ENCODE data around the gene THAP12. TPM values are rescaled to one million over a fixed set of nuclear protein-coding genes. Genes with fewer than 3 reads are reported as not detected.
"Not testable (repeated sequence)": the region's sequence is repeated elsewhere in the genome, so short reads cannot be mapped to it uniquely, and the experiment has no call there.

Gene THAP12
- polyA plus RNA-seq, 4 donors, result 71.4 to 92.6 (median 82.2) TPM

DNA sequence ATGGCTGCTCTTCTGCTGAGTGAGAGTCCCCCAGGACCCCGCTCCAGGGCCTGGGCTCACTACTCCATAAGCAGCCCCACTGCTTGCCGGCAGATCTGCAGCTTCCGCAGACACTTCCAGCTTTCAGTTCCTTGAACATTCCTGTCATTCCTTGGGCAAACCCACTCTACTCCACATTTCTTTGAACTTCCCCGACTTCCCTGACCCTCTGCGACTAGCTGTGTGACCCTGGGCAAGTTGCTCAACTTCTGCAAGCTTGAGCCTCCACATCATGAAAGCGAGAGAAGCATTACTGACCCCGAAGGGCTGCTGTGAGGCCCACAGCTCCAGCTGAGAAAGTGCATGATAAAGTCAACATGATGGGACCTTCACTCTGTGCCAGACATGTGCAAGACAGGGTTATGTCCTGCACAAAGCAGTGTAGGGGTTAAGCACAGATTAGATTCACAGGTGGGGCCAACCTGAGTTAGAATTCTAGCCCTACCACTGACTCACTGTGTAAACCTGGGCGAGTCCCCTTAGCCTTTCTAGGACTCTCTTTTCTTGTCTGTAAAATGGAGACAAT is 51.8 kb downstream of the THAP12 start:
- no peak for DNase-seq (ENCODE audit: low read depth in 4 of 4, low spot score in 2 of 4)

DNA sequence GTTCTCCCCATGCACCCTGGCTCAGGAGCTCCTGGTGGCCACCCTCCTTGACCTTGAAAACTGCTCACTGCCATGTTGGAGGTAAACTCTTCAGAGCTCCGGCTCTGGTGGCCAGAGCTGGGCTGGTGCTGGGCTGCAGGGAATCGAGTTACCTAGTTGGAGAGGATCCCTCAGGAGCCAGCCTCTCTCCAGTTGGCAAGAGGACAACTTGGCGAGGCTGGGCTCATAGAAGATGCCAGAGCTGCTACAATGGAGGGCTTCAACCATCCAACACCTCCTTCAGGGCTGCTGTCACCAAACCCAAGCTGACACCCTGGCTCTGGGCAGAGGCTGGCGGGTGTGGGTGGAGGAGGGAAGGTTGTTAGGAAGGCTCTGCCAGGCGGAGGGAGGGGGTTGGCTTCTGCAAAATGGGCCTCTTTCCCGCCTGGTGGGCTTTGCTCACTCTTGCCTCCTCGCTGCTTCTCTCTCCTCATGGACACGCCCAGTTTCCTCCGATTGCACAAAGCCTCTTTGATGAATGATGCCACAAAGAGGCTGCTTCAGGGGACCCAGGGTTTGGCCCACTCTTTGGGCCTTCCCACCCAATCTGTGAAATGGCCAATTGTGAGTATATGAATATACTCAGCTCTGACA is 53.1 kb downstream of the THAP12 start:
- DNase-seq (ENCODE audit: low read depth in 4 of 4, low spot score in 2 of 4), result no peak

DNA sequence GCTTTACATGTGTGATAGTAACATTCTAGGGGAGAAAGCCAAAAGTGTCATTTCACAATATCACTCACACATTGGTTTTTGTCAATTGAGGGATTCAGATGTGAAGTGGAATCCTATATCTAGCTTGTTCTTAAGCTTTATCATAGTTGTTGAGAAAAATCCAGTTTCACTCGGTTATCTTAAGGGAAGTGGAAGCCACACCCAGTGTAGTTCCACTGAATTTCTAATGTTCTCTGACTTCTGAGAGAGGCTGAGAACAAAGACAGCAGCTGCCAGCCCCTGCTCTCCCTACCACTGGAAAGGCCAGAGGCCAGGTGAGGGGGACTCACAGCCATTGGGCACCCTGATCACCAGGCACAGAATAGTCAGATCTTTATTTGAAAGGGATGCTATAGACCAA is 53.7 kb downstream of the THAP12 start:
- no peak for DNase-seq (ENCODE audit: low read depth in 4 of 4, low spot score in 2 of 4)

DNA sequence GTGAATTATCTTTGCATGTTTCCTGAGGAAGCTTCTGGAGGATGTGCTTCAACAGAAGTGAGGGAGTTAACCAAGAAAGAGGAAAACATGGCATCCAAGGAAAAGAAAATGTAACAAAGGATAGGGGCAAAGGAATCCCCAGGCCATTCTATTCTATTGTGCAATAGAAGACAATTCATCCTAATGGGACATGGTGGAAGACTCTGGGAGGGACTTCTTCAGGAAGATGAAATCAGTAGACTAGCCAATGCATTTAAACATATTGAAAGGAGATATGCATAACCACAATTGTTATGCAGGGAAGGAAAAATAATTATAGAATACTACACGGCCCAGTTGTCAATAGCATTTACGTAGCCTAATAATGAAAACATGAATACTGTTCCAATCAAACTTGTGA is 55.7 kb downstream of the THAP12 start:
- DNase-seq (ENCODE audit: low read depth in 4 of 4, low spot score in 2 of 4), result no peak

DNA sequence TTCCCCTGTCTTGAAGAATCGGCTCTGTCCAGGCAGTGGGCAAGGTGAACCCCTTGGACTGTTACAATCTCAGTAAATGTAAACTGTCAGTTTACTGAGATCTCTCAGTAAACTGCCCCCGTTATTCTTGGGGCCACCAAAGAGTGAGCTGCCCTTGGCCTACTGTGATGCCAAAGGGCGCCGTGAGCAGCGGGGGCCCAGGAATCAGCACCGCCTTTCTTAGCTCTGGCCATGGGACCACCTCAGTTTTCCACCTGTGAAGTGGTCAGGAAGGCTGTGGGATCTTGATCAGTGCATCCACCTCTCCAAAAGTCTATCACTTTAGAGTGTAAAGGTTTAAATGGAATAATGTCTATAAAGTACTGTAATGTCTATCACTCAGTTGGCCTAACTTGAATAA is 57.1 kb downstream of the THAP12 start:
- no peak for DNase-seq (ENCODE audit: low read depth in 4 of 4, low spot score in 2 of 4)

DNA sequence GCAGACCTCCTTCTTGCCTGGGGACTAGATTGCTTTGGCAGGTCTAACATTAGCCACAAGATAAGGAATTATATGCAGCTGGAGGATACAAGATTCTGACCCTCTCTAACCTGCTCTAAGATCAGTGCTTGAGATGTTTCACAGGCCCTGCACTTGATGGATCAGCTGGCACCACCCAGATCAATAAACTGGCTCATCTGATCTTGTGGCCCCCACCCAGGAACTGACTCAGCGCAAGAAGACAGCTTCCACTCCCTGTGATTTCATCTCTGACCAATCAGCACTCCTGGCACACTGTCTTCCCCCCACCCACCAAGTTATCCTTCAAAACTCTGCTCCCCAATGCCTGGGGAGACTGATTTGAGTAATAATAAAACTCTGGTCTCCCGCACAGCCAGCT is 57.6 kb downstream of the THAP12 start:
- DNase-seq (ENCODE audit: low read depth in 4 of 4, low spot score in 2 of 4), result not testable (repeated sequence)

DNA sequence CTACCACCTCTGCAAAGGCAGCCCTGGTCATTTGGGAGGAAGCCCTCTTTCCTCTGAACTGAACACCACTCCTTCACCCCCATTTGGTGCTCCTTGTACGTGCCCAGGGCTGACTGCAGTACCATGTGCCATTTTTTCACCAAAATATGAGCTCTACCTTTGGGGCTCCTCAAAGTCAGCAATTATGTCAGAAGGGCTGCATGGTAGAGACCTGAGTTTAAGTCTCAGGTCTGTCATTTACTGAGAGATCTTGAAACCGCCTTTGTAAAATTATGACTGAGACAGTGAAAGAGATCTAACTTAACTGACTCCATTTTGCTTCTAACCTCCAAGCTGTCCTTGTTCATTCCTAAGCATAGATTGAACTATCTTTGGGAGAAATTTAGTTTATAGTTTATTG is 58.0 kb downstream of the THAP12 start:
- no peak for DNase-seq (ENCODE audit: low read depth in 4 of 4, low spot score in 2 of 4)

DNA sequence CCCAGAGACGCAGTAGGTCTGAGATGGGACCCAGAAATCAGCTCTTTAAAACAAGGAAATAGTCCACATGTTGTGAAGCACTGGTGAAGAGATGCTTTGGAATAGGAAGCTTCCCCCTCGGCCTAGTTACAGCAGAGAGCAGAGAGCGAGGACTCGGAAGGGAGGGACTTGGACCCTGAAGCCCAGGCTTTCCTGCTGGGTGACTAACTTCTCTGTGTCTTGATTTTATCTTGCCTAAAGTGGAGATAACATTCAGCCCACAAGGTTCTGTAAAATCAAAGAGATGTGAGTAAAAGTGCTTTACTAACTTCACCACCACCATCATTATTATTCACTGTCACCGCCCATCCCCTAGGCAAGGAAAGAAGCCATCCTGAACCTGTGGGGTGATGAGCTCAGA is 58.4 kb downstream of the THAP12 start:
- no peak for DNase-seq (ENCODE audit: low read depth in 4 of 4, low spot score in 2 of 4)

DNA sequence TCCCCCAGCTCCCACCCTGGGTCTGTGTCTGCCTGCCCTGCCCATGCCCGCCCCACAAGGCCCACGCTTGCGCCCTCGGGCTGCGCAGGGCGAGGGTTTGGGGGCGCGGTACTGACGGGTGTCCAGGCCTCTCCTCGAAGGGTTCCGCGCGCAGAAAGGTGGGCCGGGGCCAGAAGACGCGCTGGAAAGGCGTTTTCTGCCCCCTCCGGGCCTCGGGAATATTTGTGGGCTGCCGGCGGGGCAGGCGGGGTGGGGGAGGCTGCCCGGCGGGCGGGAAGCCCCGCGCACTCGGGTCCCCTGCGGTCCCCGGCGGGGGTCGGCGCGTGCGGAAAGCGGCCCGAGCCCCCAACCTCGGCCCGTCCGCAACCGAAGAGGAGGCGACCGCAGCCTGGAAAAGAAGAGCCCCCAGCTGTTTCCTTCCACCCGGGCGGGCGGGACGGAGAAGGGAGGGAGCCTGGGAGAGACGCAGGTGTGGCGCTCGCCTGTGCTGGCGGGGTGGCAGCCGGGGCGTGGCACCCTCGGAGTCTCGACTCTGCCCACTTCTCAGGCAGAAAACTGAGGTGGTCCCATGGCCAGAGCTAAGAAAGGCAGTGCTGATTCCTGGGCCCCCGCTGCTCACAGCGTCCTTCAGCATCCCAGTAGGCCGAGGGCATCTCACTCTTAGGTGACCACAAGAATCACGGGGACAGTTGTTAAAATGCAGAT is 59.0 kb downstream of the THAP12 start:
- DNase-seq (ENCODE audit: low read depth in 4 of 4, low spot score in 2 of 4), result no peak

DNA sequence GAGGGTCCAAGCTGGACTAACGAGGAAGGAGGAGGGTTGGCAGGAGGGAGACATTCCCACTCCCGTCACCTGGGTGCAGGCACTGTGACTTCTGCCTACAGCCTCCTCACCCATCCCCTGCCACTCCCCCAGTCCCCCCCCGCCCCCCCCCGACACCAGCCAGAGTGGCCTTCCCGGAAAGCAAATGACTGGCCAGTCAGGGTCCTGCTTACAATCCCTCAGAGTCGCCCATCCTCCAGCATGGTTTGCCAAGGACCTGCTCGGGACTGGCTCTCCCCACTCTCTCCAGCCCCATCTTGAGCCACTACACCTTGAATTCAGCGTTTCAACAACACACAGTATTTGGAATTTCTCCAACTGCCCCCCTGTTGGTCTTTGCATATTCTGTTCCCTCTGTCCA is 59.6 kb downstream of the THAP12 start:
- no peak for DNase-seq (ENCODE audit: low read depth in 4 of 4, low spot score in 2 of 4)

DNA sequence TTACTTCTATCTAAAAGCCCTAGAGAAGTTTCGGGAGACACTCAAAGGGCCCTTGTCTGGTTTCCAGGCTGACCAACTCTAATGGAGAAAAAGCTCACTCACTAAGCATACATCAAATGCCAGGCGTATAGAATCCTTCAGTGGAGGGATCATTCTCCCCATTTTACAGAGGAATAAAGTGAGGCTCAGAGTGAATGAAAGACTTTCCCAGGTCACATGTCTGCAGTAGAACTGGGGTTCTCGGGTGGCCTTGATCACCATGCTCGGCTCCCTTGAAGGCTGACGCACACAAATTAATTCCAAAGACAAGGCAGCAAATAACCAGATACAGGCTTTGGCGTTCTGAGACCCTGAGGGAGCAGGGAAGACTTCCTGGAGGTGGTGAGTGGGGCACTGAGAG is 60.0 kb downstream of the THAP12 start:
- DNase-seq (ENCODE audit: low read depth in 4 of 4, low spot score in 2 of 4), result no peak

DNA sequence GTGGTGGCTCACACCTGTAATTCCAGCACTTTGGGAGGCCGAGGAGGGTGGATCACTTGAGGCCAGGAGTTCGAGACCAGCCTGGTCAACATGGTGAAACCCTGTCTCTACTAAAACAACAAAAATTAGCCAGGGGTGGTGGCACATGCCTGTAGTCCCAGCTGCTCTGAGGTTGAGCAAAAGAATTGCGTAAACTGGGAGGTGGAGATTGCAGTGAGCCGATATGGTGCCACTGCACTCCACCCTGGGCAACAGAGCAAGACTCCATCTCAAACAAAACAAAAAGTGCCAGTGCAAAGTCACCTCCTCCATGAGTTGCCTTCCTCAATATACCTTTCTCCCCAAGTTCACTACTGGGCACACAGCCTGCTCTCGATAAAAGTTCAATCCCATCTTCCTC is 61.1 kb downstream of the THAP12 start:
- DNase-seq (ENCODE audit: low read depth in 4 of 4, low spot score in 2 of 4), result not testable (repeated sequence)

DNA sequence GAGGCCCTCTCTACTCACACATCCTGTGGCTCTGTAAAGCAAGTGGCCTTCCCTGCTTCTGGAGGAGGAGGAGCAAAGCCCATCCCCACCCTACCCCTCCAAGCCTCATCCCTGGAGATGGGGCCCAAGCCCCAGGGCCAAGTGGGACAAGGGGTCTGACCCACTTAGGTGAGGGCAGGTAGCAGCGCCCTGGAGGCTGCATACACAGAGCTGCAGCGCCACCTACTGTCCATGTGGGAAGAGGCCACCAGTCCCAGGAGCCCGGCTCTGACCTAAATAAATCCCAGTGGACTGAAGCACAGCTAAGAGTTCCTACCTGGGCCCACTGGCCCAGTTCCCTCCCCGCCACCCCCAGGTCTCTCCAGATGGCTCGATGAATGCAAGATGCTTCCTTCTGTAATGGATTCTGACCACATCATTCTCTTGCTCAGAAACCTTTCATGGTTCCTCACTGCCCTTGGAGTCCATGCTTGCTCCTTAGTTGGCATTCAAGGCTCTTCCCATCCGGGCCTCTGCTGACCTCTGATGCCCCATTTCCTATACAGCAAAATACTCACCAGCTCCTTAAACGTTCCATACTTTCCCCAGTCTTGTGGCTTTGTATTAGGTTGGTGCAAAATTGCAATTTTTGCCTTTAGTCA is 62.1 kb downstream of the THAP12 start:
- DNase-seq (ENCODE audit: low read depth in 4 of 4, low spot score in 2 of 4), result peak in 3 of 4 donors; percentile 26 to 63 (median 51)

DNA sequence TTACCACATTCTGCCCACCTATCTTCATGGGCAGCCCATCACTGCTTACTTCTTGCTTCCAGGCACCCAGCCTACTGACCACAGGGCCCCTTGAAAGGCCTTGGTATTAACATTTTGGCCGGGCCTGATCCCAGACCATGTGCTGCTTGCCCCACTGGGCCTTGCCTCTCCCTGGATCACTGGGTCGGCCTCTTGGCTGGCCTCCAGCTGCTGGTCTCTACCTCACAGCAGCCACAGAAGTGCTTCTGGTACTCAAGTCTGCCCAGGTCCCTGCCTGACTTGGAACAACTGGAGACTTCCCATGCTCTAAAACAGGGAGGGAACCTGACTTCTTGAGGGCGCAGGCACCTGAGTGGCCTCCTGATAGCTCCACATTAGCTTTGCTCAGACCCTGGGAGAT is 63.6 kb downstream of the THAP12 start:
- DNase-seq (ENCODE audit: low read depth in 4 of 4, low spot score in 2 of 4), result no peak

DNA sequence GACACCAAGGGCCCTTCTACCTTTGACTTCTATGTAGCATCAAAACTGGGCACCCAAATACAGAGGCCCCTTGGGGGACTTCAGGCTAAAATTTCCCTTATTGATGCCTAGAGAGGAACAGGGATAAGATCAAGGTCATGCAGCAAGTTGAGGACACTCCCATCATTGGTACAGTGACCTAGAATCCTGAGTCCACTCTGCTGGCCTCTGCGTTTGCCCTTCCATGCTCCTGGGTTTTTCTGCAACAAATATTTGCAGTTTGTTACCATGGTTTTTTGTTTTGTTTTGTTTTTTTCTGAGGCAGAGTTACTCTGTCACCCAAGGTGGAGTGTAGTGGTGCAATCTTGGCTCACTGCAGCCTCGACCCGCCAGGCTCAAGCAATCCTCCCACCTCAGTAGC is 64.2 kb downstream of the THAP12 start:
- DNase-seq (ENCODE audit: low read depth in 4 of 4, low spot score in 2 of 4), result no peak

DNA sequence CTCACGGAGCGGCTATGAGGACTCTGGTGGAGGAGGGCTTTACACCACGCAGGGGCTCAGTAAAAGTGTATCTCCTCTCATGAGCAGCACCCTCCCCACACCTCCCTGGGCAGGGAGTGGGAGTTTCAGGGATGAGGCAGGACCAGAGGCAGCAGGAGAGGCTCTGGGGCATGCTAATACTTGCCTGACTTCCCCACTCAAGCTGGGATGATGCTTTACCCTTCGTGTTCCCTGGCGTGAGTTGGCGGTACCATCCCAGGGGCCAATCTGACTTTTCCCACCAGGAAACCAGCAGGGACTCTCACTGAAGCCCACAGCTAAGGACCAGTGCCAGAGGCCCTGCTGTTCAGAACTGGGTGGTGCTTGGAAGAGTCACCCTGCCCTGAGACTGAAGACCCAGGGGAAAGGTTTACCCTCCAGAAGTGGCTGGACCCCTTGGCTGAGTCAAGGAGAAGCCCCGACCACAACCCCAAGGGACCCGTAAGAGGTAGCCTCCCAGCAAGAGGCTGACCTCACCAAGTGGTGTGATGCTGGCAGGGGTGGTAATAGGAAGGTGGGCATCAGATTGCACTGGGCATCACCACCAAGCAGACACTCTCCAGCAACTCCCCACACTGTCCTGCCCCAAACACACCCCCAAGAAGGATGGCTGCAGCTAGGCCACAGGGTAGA is 65.6 kb downstream of the THAP12 start:
- DNase-seq (ENCODE audit: low read depth in 4 of 4, low spot score in 2 of 4), result no peak

DNA sequence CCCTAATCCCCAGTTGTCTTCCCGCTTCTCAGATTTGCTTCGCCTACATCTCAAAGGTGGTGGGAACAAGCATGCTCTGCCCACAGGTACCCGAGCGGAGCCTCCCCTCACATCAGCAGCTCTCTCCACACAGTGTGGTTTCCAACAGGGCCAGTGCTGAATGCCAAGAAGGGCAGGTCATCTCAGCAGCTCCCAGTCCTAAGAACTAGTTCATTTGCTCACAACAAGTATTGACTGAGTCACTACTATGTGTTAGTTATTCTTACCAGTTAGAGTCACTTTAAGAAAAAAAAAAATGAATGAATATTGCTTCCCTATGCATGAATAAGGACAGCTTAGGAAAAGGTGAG is 66.2 kb downstream of the THAP12 start:
- DNase-seq (ENCODE audit: low read depth in 4 of 4, low spot score in 2 of 4), result no peak

DNA sequence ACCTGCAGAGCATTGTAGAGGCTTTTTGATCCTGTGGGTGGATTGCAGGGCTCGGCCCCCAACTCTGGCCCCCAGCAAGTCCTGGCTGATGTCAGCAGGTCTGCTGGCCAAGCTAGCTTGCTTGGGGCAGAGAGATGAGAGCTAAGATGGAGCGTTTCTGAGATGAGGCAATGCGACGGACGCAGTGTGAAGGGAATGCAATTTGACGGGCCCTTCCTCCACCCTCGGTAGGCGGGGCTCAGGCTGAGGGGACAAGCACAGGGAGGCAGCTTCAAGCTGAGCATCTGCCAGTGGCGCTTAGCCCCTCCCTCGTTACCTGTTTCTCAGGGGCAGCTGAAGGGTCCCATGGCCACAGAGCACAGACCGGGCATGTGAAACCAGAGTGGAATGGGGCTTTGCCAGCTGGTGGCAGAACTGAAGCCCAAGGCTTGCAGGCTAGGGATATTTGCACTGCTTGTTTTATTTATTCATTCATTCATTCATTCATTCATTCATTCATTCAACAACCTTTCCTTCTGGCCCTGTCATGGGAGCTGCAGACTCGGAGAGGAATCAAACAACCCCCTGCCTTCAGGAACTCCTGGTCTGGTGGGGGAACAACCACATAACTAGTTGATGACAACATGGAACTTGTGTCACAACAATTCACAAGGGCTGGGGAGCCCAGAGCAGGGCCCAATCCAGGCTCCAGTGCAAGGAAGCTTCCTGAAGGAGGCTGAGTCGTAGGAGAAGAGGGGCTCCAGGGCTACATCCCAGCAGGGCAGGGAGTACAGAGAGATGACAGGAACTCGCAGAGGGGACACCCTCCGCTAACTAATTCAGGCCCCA is 66.8 kb downstream of the THAP12 start:
- no peak for DNase-seq (ENCODE audit: low read depth in 4 of 4, low spot score in 2 of 4)

DNA sequence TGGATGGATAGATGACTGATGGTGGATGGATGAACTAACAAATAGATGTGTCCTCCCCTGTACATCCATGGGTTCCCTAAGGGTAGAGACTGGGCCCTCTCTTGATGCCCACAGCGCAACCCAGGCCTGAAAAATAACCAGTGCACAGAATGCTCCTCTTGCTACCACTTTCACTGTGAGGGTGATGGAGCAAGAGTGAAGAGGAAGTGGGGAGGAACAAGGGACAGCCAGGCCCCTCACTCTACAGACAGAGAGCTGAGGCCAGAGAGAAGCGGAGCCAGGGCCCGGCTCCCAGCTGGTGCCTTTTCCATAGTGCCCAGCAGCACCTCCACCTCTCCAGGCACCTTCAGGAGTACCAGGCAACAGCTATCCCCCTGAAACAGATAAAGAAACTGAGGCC is 67.7 kb downstream of the THAP12 start:
- no peak for DNase-seq (ENCODE audit: low read depth in 4 of 4, low spot score in 2 of 4)

DNA sequence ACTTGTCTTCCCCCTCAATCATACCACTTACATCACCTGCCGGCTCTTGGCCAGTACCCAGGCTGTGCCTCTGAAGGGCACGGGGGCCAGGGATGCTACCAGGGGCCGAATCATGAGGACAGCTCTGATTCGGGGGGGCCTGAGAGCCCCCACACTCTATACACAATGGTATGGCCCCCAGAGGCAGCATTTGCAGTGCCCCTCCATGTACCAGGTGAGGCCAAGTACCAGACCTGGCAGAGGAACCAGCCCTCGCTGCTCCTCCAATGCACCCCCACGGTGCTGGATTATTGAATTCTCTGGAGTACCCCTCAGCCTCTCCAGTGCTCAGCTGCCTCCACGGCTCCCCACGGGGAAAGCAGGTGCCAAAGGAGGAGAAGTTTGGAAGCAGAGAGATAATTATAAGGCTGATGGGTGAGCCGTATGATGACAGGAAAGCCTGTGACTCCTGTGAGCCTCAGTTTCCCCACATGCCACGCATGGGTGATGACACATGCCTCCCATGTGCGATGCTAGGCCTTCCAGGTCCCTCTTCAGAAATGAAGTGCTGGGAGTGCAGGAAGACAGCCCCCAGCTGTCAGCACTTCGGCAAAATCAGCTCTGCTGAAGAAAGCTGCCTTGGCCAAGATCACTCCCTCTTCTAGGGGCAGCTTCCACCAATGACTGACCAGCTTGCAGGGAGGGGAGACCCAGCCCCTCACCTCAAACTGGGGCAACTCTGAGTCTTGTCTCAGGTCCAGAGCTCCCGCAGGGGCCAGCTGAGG is 69.9 kb downstream of the THAP12 start:
- DNase-seq (ENCODE audit: low read depth in 4 of 4, low spot score in 2 of 4), result no peak

All from left renal cortex interstitium (tissue), 4 donors.